Coronary artery (tissue), 2 donors: ENCODE data around the gene MSANTD1.

Experiments
- DNase-seq: peaks from one replicate; pipeline ENCODE4 v3.0.0-alpha.2; 2017; ENCODE audit warnings: low spot score
- H3K27ac ChIP-seq, 2 donors: fragments of 200-600 bp; sonication (generic); one replicate each; pipeline ENCODE4 v1.5.1; 2016 to 2019
- H3K4me3 ChIP-seq: fragments of 200-600 bp; sonication (generic); 2 replicates; pipeline ENCODE4 v1.5.1; 2016; ENCODE audit warnings: mild to moderate bottlenecking, moderate library complexity
- CTCF ChIP-seq: fragments of 200-600 bp; sonication (generic); IDR thresholded peaks from one replicate; pipeline ENCODE4 v1.5.1; 2019; ENCODE audit warnings: antibody characterized with exemption

Gene MSANTD1

GRCh38 chr4:3233391-3234071 lies 15.4 kb upstream of the MSANTD1 start:
- no peak for TF ChIP-seq CTCF
- H3K27ac ChIP-seq = no peak overlapping the region
- no peak overlapping the region for H3K4me3 ChIP-seq
- no peak for DNase-seq

- no peak overlapping the region for H3K27ac ChIP-seq
- DNase-seq = no peak
- no peak for TF ChIP-seq CTCF
- H3K4me3 ChIP-seq = no peak overlapping the region
These were observed 14.6 kb upstream of the MSANTD1 start for GRCh38 chr4:3234171-3235029.

- H3K4me3 ChIP-seq = no peak overlapping the region
- no peak for TF ChIP-seq CTCF
- H3K27ac ChIP-seq = no peak overlapping the region
- DNase-seq = no peak
These were observed 14.0 kb upstream of the MSANTD1 start for GRCh38 chr4:3235030-3235345.

- H3K27ac ChIP-seq = no peak overlapping the region
- no peak for TF ChIP-seq CTCF
- H3K4me3 ChIP-seq = no peak overlapping the region
- DNase-seq = no peak
These were observed 13.4 kb upstream of the MSANTD1 start for GRCh38 chr4:3235581-3235980.

GRCh38 chr4:3236326-3236878 lies 12.6 kb upstream of the MSANTD1 start:
- H3K27ac ChIP-seq = no peak overlapping the region
- DNase-seq = no peak
- no peak for TF ChIP-seq CTCF
- no peak overlapping the region for H3K4me3 ChIP-seq

- no peak overlapping the region for H3K27ac ChIP-seq
- no peak overlapping the region for H3K4me3 ChIP-seq
- TF ChIP-seq CTCF = no peak
- DNase-seq = no peak
These were observed 11.7 kb upstream of the MSANTD1 start for GRCh38 chr4:3237266-3237665.
